IMR-90 (cell line): ENCODE data around the gene ZNHIT1. TPM values are rescaled to one million over a fixed set of nuclear protein-coding genes. Genes with fewer than 3 reads are reported as not detected.

Experiments
- ATAC-seq: fragments of 200-7000 bp; cut with Tn5 transposase; 2 replicates; pipeline ENCODE4 v1.9.1; 2020; ENCODE audit warnings: low read depth, mild to moderate bottlenecking, moderate library complexity
- BruUV-seq: library from RNA; stranded (reverse); fragments of 400-500 nt; replicated peaks from 2 replicates; lab custom pipeline; 2021; lab: Mats Ljungman, UMichigan
- CTCF ChIA-PET: fragments of 300-600 bp; formaldehyde crosslinking; extraction: SDS; loops from one replicate; lab custom pipeline; 2021; ENCODE audit warnings: antibody characterized with exemption; lab: Yijun Ruan, JAX
- POLR2A ChIA-PET: fragments of 300-600 bp; sonication (Branson Sonifier 250); formaldehyde crosslinking; loops from one replicate; lab custom pipeline; 2022; ENCODE audit warnings: antibody characterized with exemption; ENCODE audit not compliant: unreplicated experiment; lab: Charles Lee
- DNase-seq: peaks from one replicate; pipeline ENCODE4 v3.0.0; 2013
- H2AFZ ChIP-seq: replicated peaks from 2 replicates; pipeline ENCODE3; 2013; ENCODE audit warnings: low read length, mild to moderate bottlenecking; ENCODE audit not compliant: poor library complexity
- H2AK5ac ChIP-seq: 2 replicates; pipeline ENCODE4 v1.6.1; 2013; ENCODE audit warnings: low read depth, low read length, inconsistent platforms
- H2AK9ac ChIP-seq: replicated peaks from 2 replicates; pipeline ENCODE3; 2013; ENCODE audit warnings: mild to moderate bottlenecking, low read depth, low read length, moderate library complexity; ENCODE audit not compliant: poor library complexity
- H2BK120ac ChIP-seq: 2 replicates; pipeline ENCODE4 v1.6.1; 2013; ENCODE audit warnings: low read depth, low read length, inconsistent platforms
- H2BK15ac ChIP-seq: 3 replicates; pipeline ENCODE4 v1.6.1; 2013; ENCODE audit warnings: low read depth, low read length, inconsistent platforms
- H2BK20ac ChIP-seq: 2 replicates; pipeline ENCODE4 v1.6.1; 2013; ENCODE audit warnings: low read depth, mild to moderate bottlenecking, inconsistent platforms, low read length, moderate library complexity
- H2BK5ac ChIP-seq: 2 replicates; pipeline ENCODE4 v1.6.1; 2013; ENCODE audit warnings: mild to moderate bottlenecking, low read depth, low read length, inconsistent platforms; ENCODE audit not compliant: poor library complexity, severe bottlenecking
- H3K14ac ChIP-seq: replicated peaks from 2 replicates; pipeline ENCODE4 v1.6.1; 2013; ENCODE audit warnings: low read depth, low read length, inconsistent platforms
- H3K18ac ChIP-seq: 2 replicates; pipeline ENCODE4 v1.6.1; 2013; ENCODE audit warnings: low read depth, low read length, control low read depth
- H3K23ac ChIP-seq: 2 replicates; pipeline ENCODE4 v1.6.1; 2013; ENCODE audit warnings: low read depth, low read length, inconsistent platforms
- H3K27ac ChIP-seq: 2 replicates; pipeline ENCODE4 v1.5.1; 2013; ENCODE audit warnings: mild to moderate bottlenecking, control low read depth, low read length; ENCODE audit not compliant: insufficient read depth
- H3K27me3 ChIP-seq: 2 replicates; pipeline ENCODE4 v1.6.1; 2013; ENCODE audit warnings: low read length; ENCODE audit not compliant: control insufficient read depth, insufficient read depth
- H3K36me3 ChIP-seq: 2 replicates; pipeline ENCODE4 v1.6.1; 2013; ENCODE audit warnings: low read length, mixed read lengths; ENCODE audit not compliant: control insufficient read depth, insufficient read depth
- H3K4ac ChIP-seq: 2 replicates; pipeline ENCODE4 v1.6.1; 2013; ENCODE audit warnings: low read depth, low read length, inconsistent platforms
- H3K4me1 ChIP-seq: 2 replicates; pipeline ENCODE4 v1.6.1; 2013; ENCODE audit warnings: low read length, mixed read lengths; ENCODE audit not compliant: control insufficient read depth, insufficient read depth
- H3K4me2 ChIP-seq: 2 replicates; pipeline ENCODE4 v1.6.1; 2013; ENCODE audit warnings: low read depth, mild to moderate bottlenecking, control low read depth, low read length, moderate library complexity
- H3K4me3 ChIP-seq: 2 replicates; pipeline ENCODE4 v1.5.1; 2013; ENCODE audit warnings: low read depth, mild to moderate bottlenecking, control low read depth, low read length, moderate library complexity; ENCODE audit not compliant: insufficient read depth
- H3K56ac ChIP-seq: 2 replicates; pipeline ENCODE4 v1.6.1; 2013; ENCODE audit warnings: low read length, inconsistent platforms; ENCODE audit not compliant: insufficient read depth; ENCODE audit errors: extremely low read depth
- H3K79me1 ChIP-seq, 2 experiments: 2 replicates each; pipeline ENCODE4 v1.6.1; 2013; ENCODE audit warnings: low read length in 2 of 2, inconsistent platforms in 1 of 2, low read depth in 1 of 2
- H3K9ac ChIP-seq: 2 replicates; pipeline ENCODE4 v1.6.1; 2013; ENCODE audit warnings: low read depth, low read length, control low read depth
- H3K9me1 ChIP-seq: 2 replicates; pipeline ENCODE4 v1.6.1; 2013; ENCODE audit warnings: low read length, inconsistent platforms; ENCODE audit not compliant: insufficient read depth
- H3K9me3 ChIP-seq: 2 replicates; pipeline ENCODE4 v1.6.1; 2013; ENCODE audit warnings: low read length; ENCODE audit not compliant: control insufficient read depth, insufficient read depth
- H4K20me1 ChIP-seq: 2 replicates; pipeline ENCODE4 v1.6.1; 2013; ENCODE audit warnings: low read length, inconsistent platforms; ENCODE audit not compliant: insufficient read depth
- H4K5ac ChIP-seq: 2 replicates; pipeline ENCODE4 v1.6.1; 2013; ENCODE audit warnings: mild to moderate bottlenecking, low read depth, low read length, control low read depth
- H4K8ac ChIP-seq, 2 experiments: 2 replicates each; pipeline ENCODE4 v1.6.1; 2013; ENCODE audit warnings: low read depth in 2 of 2, low read length in 2 of 2, control low read depth in 1 of 2, inconsistent platforms in 1 of 2
- H4K91ac ChIP-seq: 2 replicates; pipeline ENCODE4 v1.6.1; 2013; ENCODE audit warnings: low read depth, low read length, inconsistent platforms; ENCODE audit not compliant: insufficient read depth
- CHD1 ChIP-seq: IDR thresholded peaks from 2 replicates; pipeline ENCODE4 v1.6.1; 2012; ENCODE audit warnings: low read depth, low read length, improper control_type of control experiment
- MAZ ChIP-seq: IDR thresholded peaks from 2 replicates; pipeline ENCODE4 v1.6.1; 2012; ENCODE audit warnings: low read depth, mild to moderate bottlenecking, low read length, improper control_type of control experiment, moderate library complexity, borderline replicate concordance
- RAD21 ChIP-seq: IDR thresholded peaks from 2 replicates; pipeline ENCODE4 v1.6.1; 2012; ENCODE audit warnings: low read length, improper control_type of control experiment
- RCOR1 ChIP-seq: IDR thresholded peaks from 2 replicates; pipeline ENCODE4 v1.6.1; 2012; ENCODE audit warnings: mild to moderate bottlenecking, low read length, improper control_type of control experiment; ENCODE audit not compliant: insufficient replicate concordance
- WGBS, 2 experiments: methylation state at CpG; one replicate each; pipeline versions ENCODE4 v1.1.5 to v1.1.7; 2013; ENCODE audit warnings: missing lambda C conversion rate in 2 of 2; ENCODE audit not compliant: insufficient read length in 1 of 2; ENCODE audit errors: extremely low coverage in 2 of 2; 5-methylcytosine and 5-hydroxymethylcytosine counted together
- dilution Hi-C: fragments of 300-500 bp; cut with HindIII; formaldehyde crosslinking; loops from one replicate; pipeline ENCODE4 v1.14.3; 2018; ENCODE audit warnings: low sequenced_read_pairs; ENCODE audit not compliant: unreplicated experiment
- in situ Hi-C: fragments of 300-500 bp; cut with MboI; formaldehyde crosslinking; loops from 3 replicates; pipeline ENCODE4 v1.14.3; 2019; ENCODE audit warnings: low sequenced_read_pairs, inconsistent platforms, mixed read lengths
- intact Hi-C: fragments of 100-400 bp; cut with micrococcal nuclease; formaldehyde crosslinking; loops from 2 replicates; pipeline ENCODE4 v1.10.0; 2022
- polyA plus RNA-seq, 3 experiments: library from polyadenylated mRNA; depleted of rRNA; stranded (reverse); fragments of >200 nt; gene quantifications; 2 replicates each; pipeline ENCODE4 v1.2.3, GENCODE V29; 2012; ENCODE audit warnings: low replicate concordance in 1 of 3
- total RNA-seq: library from RNA; depleted of rRNA; stranded (reverse); fragments of >200 nt; gene quantifications from 2 replicates; pipeline ENCODE4 v1.2.3, GENCODE V29; 2012

Gene ZNHIT1
- total and polyA plus RNA-seq, 2 of the 4 experiments (the other 2 are of a cell fraction): 31.7 to 47.1 TPM

DNA sequence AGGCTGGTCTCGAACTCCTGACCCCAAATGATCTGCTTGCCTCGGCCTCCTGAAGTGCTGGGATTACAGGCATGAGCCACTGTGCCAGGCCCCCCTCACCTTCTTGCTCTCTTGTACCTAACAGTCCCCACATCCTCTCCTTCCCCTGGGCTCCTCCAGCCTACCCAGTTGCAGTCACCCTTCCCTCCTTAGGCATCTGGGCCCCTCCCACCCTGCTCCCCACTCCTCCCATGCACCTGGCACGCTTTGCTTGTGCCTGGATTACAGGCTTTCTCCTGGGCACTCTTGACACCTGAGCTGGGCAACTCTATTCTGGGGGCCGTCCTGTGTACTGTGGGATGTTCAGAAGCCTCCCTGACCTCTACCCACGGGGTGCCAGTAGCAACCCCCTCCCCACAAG lies 16.7 kb downstream of the ZNHIT1 start:
- Histone ChIP-seq H4K20me1 (peaks cover 12% of the 10 kb centered on the region), H2AK5ac (no peak overlapping the region), H3K18ac (no peak overlapping the region), H3K4me3 (no peak overlapping the region), H2AFZ (no peak overlapping the region), H4K5ac (no peak overlapping the region), H2AK9ac (peak overlapping the region; percentile 42), H4K8ac (no peak overlapping the region), H3K4me1 (peaks cover 8% of the 10 kb centered on the region), H2BK20ac (no peak overlapping the region), H3K9me1 (peaks cover 4% of the 10 kb centered on the region), H3K9ac (no peak overlapping the region), H3K4ac (no peak overlapping the region), H2BK5ac (no peak overlapping the region), H2BK120ac (no peak overlapping the region), H3K4me2 (no peak overlapping the region), H2BK15ac (no peak overlapping the region), H4K91ac (no peak overlapping the region), H3K36me3 (peaks cover 26% of the 10 kb centered on the region), H3K27me3 (no peaks in the 10 kb centered on the region), H3K23ac (no peak overlapping the region), H3K56ac (no peak overlapping the region), H3K79me1 (peaks cover 0 to 18% of the 10 kb centered on the region in 2 experiments; a peak in 2 of 4 replicates), H3K27ac (no peak overlapping the region), H3K14ac (no peak overlapping the region), H3K9me3 (no peaks in the 10 kb centered on the region)
- no peak for ATAC-seq
- dilution Hi-C loops: no loop called here
- DNase-seq: no peak
- in situ Hi-C loops: no loop called here
- intact Hi-C loops: no loop called here
- POLR2A ChIA-PET: no interaction called here
- BruUV-seq: no TSS peak
- WGBS, 2 experiments: 85% methylated on average over 2 of the region's 5 CpGs; no CpG with 5 or more reads in 1 of the 2 experiments
- no peak for TF ChIP-seq RCOR1
- no peak for TF ChIP-seq MAZ
- no peak for TF ChIP-seq RAD21
- TF ChIP-seq CHD1: no peak
- CTCF ChIA-PET: no interaction called here
